NCI-H2081 treated with DMSO at 0.1 percent for 48 hours (cell line): ENCODE data around the gene MRC2.

Experiments used
- DNase-seq: peaks from one replicate; lab custom pipeline; 2025; lab: John Stamatoyannopoulos, UW

The MRC2 gene

GRCh38 chr17:62631936-62632924 is 4.8 kb downstream of the MRC2 start:
- DNase-seq = no peak

GRCh38 chr17:62637809-62638208 is 10.3 kb downstream of the MRC2 start:
- no peak for DNase-seq

- no peak for DNase-seq
Measured at GRCh38 chr17:62641153-62641552, 13.7 kb downstream of the MRC2 start.

GRCh38 chr17:62641951-62642350 is 14.5 kb downstream of the MRC2 start:
- no peak for DNase-seq

GRCh38 chr17:62643496-62643895 is 16.0 kb downstream of the MRC2 start:
- DNase-seq = no peak

GRCh38 chr17:62644487-62645173 is 17.2 kb downstream of the MRC2 start:
- peak; percentile 62 for DNase-seq

- DNase-seq = no peak
Measured at GRCh38 chr17:62648251-62648955, 20.9 kb downstream of the MRC2 start.

- no peak for DNase-seq
Measured at GRCh38 chr17:62648956-62649294, 21.5 kb downstream of the MRC2 start.

- DNase-seq = no peak
Measured at GRCh38 chr17:62649570-62649969, 22.1 kb downstream of the MRC2 start.

- DNase-seq = no peak
Measured at GRCh38 chr17:62650587-62650986, 23.1 kb downstream of the MRC2 start.

GRCh38 chr17:62652251-62653001 is 25.0 kb downstream of the MRC2 start:
- DNase-seq = no peak

- peak; percentile 60 for DNase-seq
Measured at GRCh38 chr17:62653002-62653825, 25.7 kb downstream of the MRC2 start.

- no peak for DNase-seq
Measured at GRCh38 chr17:62653826-62654761, 26.6 kb downstream of the MRC2 start.

- DNase-seq = no peak
Measured at GRCh38 chr17:62655656-62656055, 28.2 kb downstream of the MRC2 start.

- no peak for DNase-seq
Measured at GRCh38 chr17:62656446-62656845, 29.0 kb downstream of the MRC2 start.

GRCh38 chr17:62657145-62657665 is 29.7 kb downstream of the MRC2 start:
- no peak for DNase-seq

- no peak for DNase-seq
Measured at GRCh38 chr17:62657690-62658089, 30.2 kb downstream of the MRC2 start.

GRCh38 chr17:62658136-62658920 is 30.9 kb downstream of the MRC2 start:
- DNase-seq = no peak

GRCh38 chr17:62660629-62661118 is 33.2 kb downstream of the MRC2 start:
- DNase-seq = no peak
